Measurements from ENCODE around the gene P2RX7.

DNA sequence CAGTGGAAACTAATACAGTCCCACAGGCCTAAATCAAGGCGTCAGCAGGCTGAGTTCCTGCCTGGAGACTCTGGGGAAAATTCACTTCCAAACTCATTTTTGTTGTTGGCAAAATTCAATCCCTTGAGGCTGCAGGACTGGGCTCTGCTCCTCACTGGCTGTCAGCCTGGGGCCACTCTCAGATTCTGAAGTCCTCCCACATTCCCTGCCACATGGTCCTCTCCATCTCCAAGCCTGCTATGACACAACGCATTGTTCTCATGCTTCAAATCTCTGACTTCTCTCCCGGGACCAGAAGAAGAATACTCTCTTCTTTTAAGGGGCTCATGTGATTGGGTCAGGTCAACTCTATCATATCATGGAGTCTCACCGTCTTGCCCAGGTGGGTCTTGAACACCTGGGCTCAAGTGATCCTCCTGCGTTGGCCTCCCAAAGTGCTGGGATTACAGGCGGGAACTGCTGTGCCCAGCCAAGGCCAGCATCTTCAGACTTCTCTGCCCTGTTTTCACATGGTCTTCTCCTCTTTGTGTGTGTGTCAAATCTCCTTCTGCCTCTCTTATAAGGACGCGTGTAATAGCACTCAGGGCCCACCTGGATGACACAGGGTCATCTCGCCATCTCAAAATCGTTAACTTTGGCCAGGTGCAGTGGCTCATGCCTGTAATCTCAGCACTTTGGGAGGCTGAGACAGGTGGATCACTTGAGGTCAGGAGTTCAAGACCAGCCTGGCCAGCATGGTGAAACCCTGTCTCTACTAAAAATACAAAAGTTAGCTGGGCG lies 9.7 kb downstream of the P2RX7 start:
- TF ChIP-seq, protein P1, sequence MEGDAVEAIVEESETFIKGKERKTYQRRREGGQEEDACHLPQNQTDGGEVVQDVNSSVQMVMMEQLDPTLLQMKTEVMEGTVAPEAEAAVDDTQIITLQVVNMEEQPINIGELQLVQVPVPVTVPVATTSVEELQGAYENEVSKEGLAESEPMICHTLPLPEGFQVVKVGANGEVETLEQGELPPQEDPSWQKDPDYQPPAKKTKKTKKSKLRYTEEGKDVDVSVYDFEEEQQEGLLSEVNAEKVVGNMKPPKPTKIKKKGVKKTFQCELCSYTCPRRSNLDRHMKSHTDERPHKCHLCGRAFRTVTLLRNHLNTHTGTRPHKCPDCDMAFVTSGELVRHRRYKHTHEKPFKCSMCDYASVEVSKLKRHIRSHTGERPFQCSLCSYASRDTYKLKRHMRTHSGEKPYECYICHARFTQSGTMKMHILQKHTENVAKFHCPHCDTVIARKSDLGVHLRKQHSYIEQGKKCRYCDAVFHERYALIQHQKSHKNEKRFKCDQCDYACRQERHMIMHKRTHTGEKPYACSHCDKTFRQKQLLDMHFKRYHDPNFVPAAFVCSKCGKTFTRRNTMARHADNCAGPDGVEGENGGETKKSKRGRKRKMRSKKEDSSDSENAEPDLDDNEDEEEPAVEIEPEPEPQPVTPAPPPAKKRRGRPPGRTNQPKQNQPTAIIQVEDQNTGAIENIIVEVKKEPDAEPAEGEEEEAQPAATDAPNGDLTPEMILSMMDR (IDR thresholded peaks at IDR 0.05; ENCODE audit: insufficient read depth, low read length, poor library complexity, severe bottlenecking): no peak
- TF ChIP-seq EZH2phosphoT487 (conservative IDR thresholded peaks at IDR 0.05; ENCODE audit: low read length): no peak
